SH-SY5Y (cell line): ENCODE results near the gene KRT72.

Experiments
- GATA2 ChIP-seq: IDR thresholded peaks from 2 replicates; pipeline ENCODE4 v1.6.1; 2011; ENCODE audit warnings: mild to moderate bottlenecking, low read depth, low read length
- GATA3 ChIP-seq: IDR thresholded peaks from 2 replicates; pipeline ENCODE4 v1.6.1; 2011; ENCODE audit warnings: low read depth, mild to moderate bottlenecking, low read length, moderate library complexity

GRCh38 chr12:52632656-52633055 is 31.4 kb upstream of the KRT72 start:
- no peak for TF ChIP-seq GATA2
- TF ChIP-seq GATA3: no peak
